ENCODE measurements around the gene EGFL7. TPM values are rescaled to one million over a fixed set of nuclear protein-coding genes. Genes with fewer than 3 reads are reported as not detected.

The EGFL7 gene
- total RNA-seq, 2 experiments from 2014 or later = 1.9 TPM

GRCh38 chr9:136675477-136676296 is 13.0 kb downstream of the EGFL7 start:
- no peaks in the 10 kb centered on the region for H3K9me3 Mint-ChIP-seq (ENCODE audit: insufficient read depth)
- DNase-seq = no peak
- no peaks in the 10 kb centered on the region for H3K4me1 Mint-ChIP-seq (ENCODE audit: low read depth)
- CTCF ChIA-PET = interaction anchor here (1.2 kb wide), 1 partner anchor 52 kb away, joined by 3 read pairs; no protein-coding TSS in a partner anchor
- H3K36me3 Mint-ChIP-seq (ENCODE audit: low read depth) = peaks cover 2% of the 10 kb centered on the region
- POLR2A ChIA-PET = interaction anchor here (0.8 to 1.2 kb wide), 3 partner anchors 9 to 52 kb away, joined by 3 to 4 read pairs (median 3); no protein-coding TSS in a partner anchor
- H3K27ac Mint-ChIP-seq = no peak overlapping the region
- ATAC-seq = no peak
- no peak overlapping the region for H3K4me3 Mint-ChIP-seq
- H3K27me3 Mint-ChIP-seq (ENCODE audit: low read depth) = no peaks in the 10 kb centered on the region

- Mint-ChIP-seq H3K27me3 (ENCODE audit: low read depth) (no peaks in the 10 kb centered on the region), H3K4me1 (ENCODE audit: low read depth) (no peaks in the 10 kb centered on the region), H3K9me3 (ENCODE audit: insufficient read depth) (no peaks in the 10 kb centered on the region), H3K27ac (no peak overlapping the region), H3K36me3 (ENCODE audit: low read depth) (peaks cover 2% of the 10 kb centered on the region), H3K4me3 (no peak overlapping the region)
- ChIA-PET POLR2A (interaction anchor here (0.8 to 1.2 kb wide), 3 partner anchors 9 to 52 kb away, joined by 3 to 4 read pairs (median 3); no protein-coding TSS in a partner anchor), CTCF (interaction anchor here (1.2 kb wide), 1 partner anchor 52 kb away, joined by 3 read pairs; no protein-coding TSS in a partner anchor)
- ATAC-seq = no peak
- DNase-seq = no peak
Measured at GRCh38 chr9:136676297-136676794, 13.6 kb downstream of the EGFL7 start.

GRCh38 chr9:136676920-136677686 is 14.4 kb downstream of the EGFL7 start:
- ChIA-PET CTCF (interaction anchor here (1.2 kb wide), 1 partner anchor 51 kb away, joined by 3 read pairs; no protein-coding TSS in a partner anchor), POLR2A (no interaction called here)
- ATAC-seq (no peak), DNase-seq (no peak)
- no peaks in the 10 kb centered on the region for H3K9me3 Mint-ChIP-seq (ENCODE audit: insufficient read depth)
- no peaks in the 10 kb centered on the region for H3K4me1 Mint-ChIP-seq (ENCODE audit: low read depth)
- H3K27ac Mint-ChIP-seq = no peak overlapping the region
- H3K36me3 Mint-ChIP-seq (ENCODE audit: low read depth) = peaks cover 2% of the 10 kb centered on the region
- H3K27me3 Mint-ChIP-seq (ENCODE audit: low read depth) = no peaks in the 10 kb centered on the region
- no peak overlapping the region for H3K4me3 Mint-ChIP-seq

DNA sequence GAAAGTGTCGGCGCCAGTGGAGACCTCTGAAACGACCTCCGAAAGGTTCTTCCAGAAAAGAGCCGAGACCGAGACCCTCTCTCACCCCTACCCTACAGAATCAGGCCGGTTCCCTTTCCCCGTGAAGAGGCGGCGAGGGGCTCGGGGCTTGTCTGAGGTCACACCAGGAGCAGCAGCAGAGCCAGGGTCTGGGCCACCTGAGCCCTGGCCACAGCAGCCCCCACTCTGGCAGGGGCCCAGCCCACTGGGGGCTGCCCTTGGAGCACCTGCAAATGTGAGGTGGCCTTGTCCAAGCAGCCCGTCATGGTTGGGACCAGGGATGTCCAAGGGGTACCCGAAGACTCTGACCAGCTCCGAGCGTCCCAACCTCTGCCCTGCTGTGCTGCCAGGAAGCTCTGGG is 15.3 kb downstream of the EGFL7 start:
- H3K36me3 Mint-ChIP-seq (ENCODE audit: low read depth) = peaks cover 2% of the 10 kb centered on the region
- H3K27me3 Mint-ChIP-seq (ENCODE audit: low read depth) = no peaks in the 10 kb centered on the region
- POLR2A ChIA-PET = no interaction called here
- no peaks in the 10 kb centered on the region for H3K9me3 Mint-ChIP-seq (ENCODE audit: insufficient read depth)
- no peak for DNase-seq
- CTCF ChIA-PET = no interaction called here
- H3K4me1 Mint-ChIP-seq (ENCODE audit: low read depth) = no peaks in the 10 kb centered on the region
- no peak overlapping the region for H3K4me3 Mint-ChIP-seq
- ATAC-seq = no peak
- no peak overlapping the region for H3K27ac Mint-ChIP-seq

DNA sequence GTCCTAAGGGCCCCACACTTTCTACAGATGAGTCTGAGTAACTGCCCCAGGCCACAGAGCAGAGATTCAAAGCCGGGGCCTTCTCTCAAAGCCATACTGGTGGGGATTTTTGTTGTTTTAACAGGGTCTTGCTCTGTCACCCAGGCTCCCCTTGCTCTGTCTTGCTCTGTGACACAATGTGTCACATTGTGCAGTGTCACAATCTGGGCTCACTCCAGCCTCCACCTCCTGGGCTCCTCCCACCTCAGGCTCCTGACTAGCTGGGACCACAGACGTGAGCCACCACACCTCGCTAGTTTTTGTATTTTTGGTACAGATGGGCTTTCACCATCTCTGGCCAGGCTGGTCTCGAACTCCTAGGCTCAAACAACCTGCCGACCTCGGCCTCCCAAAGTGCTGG is 15.9 kb downstream of the EGFL7 start:
- H3K36me3 Mint-ChIP-seq (ENCODE audit: low read depth) = peaks cover 2% of the 10 kb centered on the region
- ChIA-PET POLR2A (interaction anchor here (0.7 kb wide), 1 partner anchor 90 kb away, joined by 4 read pairs; no protein-coding TSS in a partner anchor), CTCF (no interaction called here)
- H3K27me3 Mint-ChIP-seq (ENCODE audit: low read depth) = no peaks in the 10 kb centered on the region
- ATAC-seq (no peak), DNase-seq (no peak)
- no peak overlapping the region for H3K4me3 Mint-ChIP-seq
- no peak overlapping the region for H3K27ac Mint-ChIP-seq
- H3K9me3 Mint-ChIP-seq (ENCODE audit: insufficient read depth) = no peaks in the 10 kb centered on the region
- H3K4me1 Mint-ChIP-seq (ENCODE audit: low read depth) = no peaks in the 10 kb centered on the region

- no peak for DNase-seq
- no peaks in the 10 kb centered on the region for H3K9me3 Mint-ChIP-seq (ENCODE audit: insufficient read depth)
- ChIA-PET CTCF (no interaction called here), POLR2A (interaction anchor here (0.9 kb wide), 1 partner anchor 49 kb away, joined by 3 read pairs; no protein-coding TSS in a partner anchor)
- no peak overlapping the region for H3K27ac Mint-ChIP-seq
- no peaks in the 10 kb centered on the region for H3K4me1 Mint-ChIP-seq (ENCODE audit: low read depth)
- no peaks in the 10 kb centered on the region for H3K27me3 Mint-ChIP-seq (ENCODE audit: low read depth)
- H3K36me3 Mint-ChIP-seq (ENCODE audit: low read depth) = no peaks in the 10 kb centered on the region
- no peak overlapping the region for H3K4me3 Mint-ChIP-seq
- ATAC-seq = no peak
Measured at GRCh38 chr9:136679431-136679941, 16.8 kb downstream of the EGFL7 start.

DNA sequence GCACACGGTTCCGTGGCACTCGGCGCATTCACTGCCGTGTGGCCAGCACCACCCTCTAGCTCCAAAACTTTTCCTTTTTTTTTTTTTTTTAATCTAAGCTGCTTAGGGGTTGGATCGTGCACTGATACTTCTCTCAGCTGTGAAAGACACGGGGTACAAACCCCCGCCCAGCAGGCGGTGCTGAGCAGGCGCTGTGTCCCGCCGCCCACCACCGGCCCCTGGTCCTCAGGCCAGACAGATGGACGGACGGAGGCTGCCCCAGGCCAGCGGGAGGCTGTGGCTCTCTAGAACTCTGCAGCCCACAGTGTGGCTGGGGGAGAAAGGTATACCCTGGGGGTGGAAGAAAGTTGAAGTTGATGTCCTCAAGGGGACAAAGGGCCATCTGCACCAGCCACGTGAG is 18.3 kb downstream of the EGFL7 start:
- DNase-seq (no peak), ATAC-seq (no peak)
- H3K36me3 Mint-ChIP-seq (ENCODE audit: low read depth) = no peaks in the 10 kb centered on the region
- no peaks in the 10 kb centered on the region for H3K27me3 Mint-ChIP-seq (ENCODE audit: low read depth)
- no peak overlapping the region for H3K27ac Mint-ChIP-seq
- H3K4me1 Mint-ChIP-seq (ENCODE audit: low read depth) = peaks cover 8% of the 10 kb centered on the region
- H3K9me3 Mint-ChIP-seq (ENCODE audit: insufficient read depth) = no peaks in the 10 kb centered on the region
- H3K4me3 Mint-ChIP-seq = no peak overlapping the region
- CTCF ChIA-PET = no interaction called here
- POLR2A ChIA-PET = no interaction called here

GRCh38 chr9:136681945-136682699 is 19.4 kb downstream of the EGFL7 start:
- H3K9me3 Mint-ChIP-seq (ENCODE audit: insufficient read depth) = no peaks in the 10 kb centered on the region
- peaks cover 9% of the 10 kb centered on the region for H3K4me1 Mint-ChIP-seq (ENCODE audit: low read depth)
- ATAC-seq = no peak
- H3K4me3 Mint-ChIP-seq = no peak overlapping the region
- H3K27me3 Mint-ChIP-seq (ENCODE audit: low read depth) = no peaks in the 10 kb centered on the region
- ChIA-PET CTCF (interaction anchor here (1.0 kb wide), 1 partner anchor 10 kb away, joined by 4 read pairs; no protein-coding TSS in a partner anchor), POLR2A (interaction anchor here (0.7 kb wide), 1 partner anchor 38 kb away, joined by 3 read pairs; no protein-coding TSS in a partner anchor)
- H3K27ac Mint-ChIP-seq = no peak overlapping the region
- no peak for DNase-seq
- H3K36me3 Mint-ChIP-seq (ENCODE audit: low read depth) = no peaks in the 10 kb centered on the region

GRCh38 chr9:136682710-136683109 is 20.0 kb downstream of the EGFL7 start:
- H3K4me3 Mint-ChIP-seq = no peak overlapping the region
- H3K36me3 Mint-ChIP-seq (ENCODE audit: low read depth) = no peaks in the 10 kb centered on the region
- ATAC-seq (no peak), DNase-seq (no peak)
- no peak overlapping the region for H3K27ac Mint-ChIP-seq
- CTCF ChIA-PET = no interaction called here
- H3K27me3 Mint-ChIP-seq (ENCODE audit: low read depth) = no peaks in the 10 kb centered on the region
- POLR2A ChIA-PET = interaction anchor here (0.7 to 1.7 kb wide), 2 partner anchors 37 to 45 kb away, joined by 3 to 8 read pairs; no protein-coding TSS in a partner anchor
- H3K9me3 Mint-ChIP-seq (ENCODE audit: insufficient read depth) = no peaks in the 10 kb centered on the region
- H3K4me1 Mint-ChIP-seq (ENCODE audit: low read depth) = peaks cover 9% of the 10 kb centered on the region

DNA sequence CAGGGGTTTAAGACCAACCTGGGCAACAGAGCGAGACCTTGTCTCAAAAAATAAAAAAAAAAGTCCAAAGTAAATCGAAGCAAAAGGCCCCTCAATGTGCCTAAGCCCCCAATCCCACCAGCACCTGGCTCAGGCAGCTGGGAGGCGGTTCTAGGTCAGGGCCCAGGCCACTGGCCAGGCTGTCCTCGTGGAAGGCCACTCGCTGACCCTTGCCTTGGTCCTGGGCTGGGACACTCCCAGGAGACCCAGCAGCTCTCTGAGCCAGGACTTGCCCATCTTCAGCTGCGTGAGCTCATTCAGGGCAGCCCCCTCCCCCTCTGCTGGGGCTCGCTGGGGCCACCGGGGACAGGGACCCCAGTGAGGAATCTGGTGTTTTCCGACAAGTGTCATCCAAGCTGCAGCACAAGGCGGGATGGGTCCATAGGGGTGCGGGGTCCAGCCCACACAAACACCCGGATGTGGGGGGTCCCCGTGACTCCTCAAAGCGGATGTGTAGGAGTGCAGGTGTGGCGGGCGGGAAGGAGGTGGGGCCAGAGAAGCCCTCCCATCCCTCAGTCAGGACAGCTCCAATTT is 20.5 kb downstream of the EGFL7 start:
- Mint-ChIP-seq H3K4me3 (no peak overlapping the region), H3K9me3 (ENCODE audit: insufficient read depth) (no peaks in the 10 kb centered on the region), H3K27me3 (ENCODE audit: low read depth) (peaks cover under 1% of the 10 kb centered on the region), H3K4me1 (ENCODE audit: low read depth) (peaks cover 13% of the 10 kb centered on the region), H3K27ac (no peak overlapping the region), H3K36me3 (ENCODE audit: low read depth) (no peaks in the 10 kb centered on the region)
- CTCF ChIA-PET = interaction anchor here (1.4 kb wide), 1 partner anchor 44 kb away, joined by 3 read pairs; no protein-coding TSS in a partner anchor
- no peak for DNase-seq
- POLR2A ChIA-PET = interaction anchor here (0.5 to 1.7 kb wide), 3 partner anchors 36 to 468 kb away, joined by 3 to 8 read pairs (median 3); no protein-coding TSS in a partner anchor
- ATAC-seq = no peak

Data from activated CD8-positive, alpha-beta T cell treated with anti-CD3 and anti-CD28 coated beads, Interleukin-2, amount 10 ng/mL, durations not matched to agents 7 days and 5 days (primary cell).